Esophagus squamous epithelium (tissue), 5 donors: ENCODE measurements around the gene HEG1. TPM values are rescaled to one million over a fixed set of nuclear protein-coding genes. Genes with fewer than 3 reads are reported as not detected.

Source experiments
- DNase-seq: peaks from one replicate; lab custom pipeline; 2025; lab: John Stamatoyannopoulos, UW
- H3K27ac ChIP-seq, 4 donors: fragments of 200-600 bp; sonication (generic); one replicate each; pipeline ENCODE4 v1.5.1; 2016 to 2019; ENCODE audit warnings: mild to moderate bottlenecking in 1 of 4
- H3K27me3 ChIP-seq, 4 donors: fragments of 200-600 bp; sonication (generic); 1 replicate in 3 of 4; 2 replicates in 1 of 4; pipeline versions ENCODE4 v1.5.1 to v1.6.0; 2017 to 2021; ENCODE audit warnings: antibody characterized with exemption in 1 of 4
- H3K36me3 ChIP-seq, 3 donors: fragments of 200-600 bp; sonication (generic); one replicate each; pipeline ENCODE4 v1.5.1; 2016 to 2019
- H3K4me1 ChIP-seq, 3 donors: fragments of 200-600 bp; sonication (generic); one replicate each; pipeline ENCODE4 v1.5.1; 2017 to 2019
- H3K4me3 ChIP-seq, 4 donors: fragments of 200-600 bp; sonication (generic); 1 replicate in 3 of 4; 2 replicates in 1 of 4; pipeline ENCODE4 v1.5.1; 2016 to 2019; ENCODE audit warnings: mild to moderate bottlenecking in 2 of 4, moderate library complexity in 1 of 4
- H3K9me3 ChIP-seq, 3 donors: fragments of 200-600 bp; sonication (generic); one replicate each; pipeline ENCODE4 v1.5.1; 2016 to 2019
- CTCF ChIP-seq, 6 experiments: fragments of 450-650 bp in 4 of 6; fragments of 200-600 bp in 2 of 6; sonication (generic) in 2 of 6; IDR thresholded peaks; one replicate each; pipeline ENCODE4 v1.5.1; 2016 to 2019; ENCODE audit warnings: antibody characterized with exemption in 6 of 6, mild to moderate bottlenecking in 4 of 6, moderate library complexity in 4 of 6
- POLR2A ChIP-seq, 4 donors: fragments of 450-650 bp; IDR thresholded peaks; one replicate each; pipeline ENCODE4 v1.6.1; 2017; ENCODE audit warnings: antibody characterized with exemption in 4 of 4, mild to moderate bottlenecking in 4 of 4, moderate library complexity in 3 of 4
- WGBS, 2 donors: methylation state at CpG; one replicate each; pipeline ENCODE4 v1.1.5; 2018; 5-methylcytosine and 5-hydroxymethylcytosine counted together
- intact Hi-C: fragments of 100-400 bp; cut with DNase I; formaldehyde crosslinking; loops from one replicate; pipeline ENCODE4 v1.15.0; 2022
- total RNA-seq, 4 donors: library from RNA; depleted of rRNA; stranded (reverse); fragments of >200 nt; gene quantifications; one replicate each; pipeline ENCODE4 v1.1.0, GENCODE V29; 2016
- donor health status: DM: yes; HTN: yes; CAD: no.

HEG1 gene
- total RNA-seq, 4 donors from 2014 or later: 13.3 to 37.2 (median 22.5) TPM

GRCh38 chr3:125025642-125026041 lies 30.2 kb downstream of the HEG1 start:
- H3K4me1 ChIP-seq: peaks cover 0 to 44% (median 7%) of the 10 kb centered on the region in 3 donors
- no peaks in the 10 kb centered on the region for H3K27me3 ChIP-seq
- H3K4me3 ChIP-seq: no peak overlapping the region
- no peak for TF ChIP-seq POLR2A (IDR thresholded peaks at IDR 0.05)
- no peak for TF ChIP-seq CTCF (IDR thresholded peaks at IDR 0.05)
- no peak for DNase-seq
- peaks cover 13 to 66% (median 21%) of the 10 kb centered on the region in 3 donors for H3K36me3 ChIP-seq
- intact Hi-C loops: no loop called here
- peak overlapping the region in 2 of 4 donors; percentile 57 to 61 for H3K27ac ChIP-seq
- H3K9me3 ChIP-seq: no peaks in the 10 kb centered on the region
- 41 to 74% methylated on average over 2 of the region's 2 CpGs for whole genome bisulfite sequencing, 2 donors

DNA sequence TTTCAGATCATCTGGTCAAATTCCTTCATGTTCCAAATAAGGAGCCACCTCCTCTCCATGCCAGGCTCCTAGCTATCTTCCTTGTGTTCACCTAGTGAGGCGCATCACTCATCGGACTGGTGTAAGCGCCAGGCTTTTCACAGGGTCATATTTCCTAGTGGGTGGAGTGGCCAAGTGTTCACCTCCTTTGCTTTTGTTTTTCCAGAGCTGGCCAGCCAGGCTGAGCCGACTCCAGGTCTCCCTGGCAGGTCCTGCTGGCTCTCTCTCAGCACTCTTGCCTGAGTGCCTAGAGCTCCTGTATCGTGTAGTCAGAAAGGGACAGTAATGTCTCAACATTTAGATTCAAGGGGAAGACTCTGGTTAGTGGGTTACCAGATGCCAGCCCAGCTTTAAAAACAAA lies 31.0 kb downstream of the HEG1 start:
- intact Hi-C loops: no loop called here
- 65 to 68% methylated on average over 5 of the region's 5 CpGs for WGBS, 2 donors
- Histone ChIP-seq H3K4me3 (no peak overlapping the region), H3K36me3 (peaks cover 13 to 74% (median 21%) of the 10 kb centered on the region in 3 donors), H3K27ac (peak overlapping the region in 2 of 4 donors; percentile 57 to 61), H3K4me1 (peaks cover 0 to 44% (median 7%) of the 10 kb centered on the region in 3 donors), H3K27me3 (no peaks in the 10 kb centered on the region), H3K9me3 (no peaks in the 10 kb centered on the region)
- no peak for DNase-seq
- TF ChIP-seq POLR2A (IDR thresholded peaks at IDR 0.05) (no peak), CTCF (IDR thresholded peaks at IDR 0.05) (no peak)

- DNase-seq: no peak
- H3K9me3 ChIP-seq: no peaks in the 10 kb centered on the region
- peak overlapping the region in 3 of 4 donors; percentile 28 to 61 (median 57) for H3K27ac ChIP-seq
- no peaks in the 10 kb centered on the region for H3K27me3 ChIP-seq
- H3K4me1 ChIP-seq: peaks cover 0 to 44% (median 7%) of the 10 kb centered on the region in 3 donors
- WGBS, 2 donors: 78 to 82% methylated on average over 8 of the region's 8 CpGs
- no peak for TF ChIP-seq POLR2A (IDR thresholded peaks at IDR 0.05)
- no peak for TF ChIP-seq CTCF (IDR thresholded peaks at IDR 0.05)
- intact Hi-C loops: no loop called here
- H3K4me3 ChIP-seq: no peak overlapping the region
- H3K36me3 ChIP-seq: peaks cover 18 to 74% (median 19%) of the 10 kb centered on the region in 3 donors
These were observed 31.8 kb downstream of the HEG1 start for GRCh38 chr3:125023833-125024555.

DNA sequence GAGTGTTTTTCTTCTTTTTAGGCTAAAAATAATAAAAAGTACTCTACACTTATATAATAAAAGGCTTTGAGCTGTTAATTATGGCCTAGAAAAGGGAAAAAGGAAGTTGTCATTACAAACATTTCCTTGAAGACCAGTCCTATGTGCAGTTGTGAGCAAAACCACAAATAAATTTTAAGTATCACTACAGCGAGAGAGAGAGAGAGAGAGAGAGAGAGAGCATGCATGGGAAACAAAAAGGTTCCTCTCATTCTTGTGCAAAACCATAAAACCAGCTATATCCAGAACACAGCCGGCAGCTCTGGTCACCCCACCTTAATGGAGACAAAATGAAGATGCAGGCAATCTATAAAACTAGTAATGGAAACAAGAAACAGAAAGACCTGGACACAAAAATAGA lies 33.6 kb downstream of the HEG1 start:
- Histone ChIP-seq H3K27ac (no peak overlapping the region), H3K36me3 (peaks cover 8 to 75% (median 19%) of the 10 kb centered on the region in 3 donors), H3K27me3 (no peaks in the 10 kb centered on the region), H3K4me1 (peaks cover 0 to 44% (median 7%) of the 10 kb centered on the region in 3 donors), H3K9me3 (no peaks in the 10 kb centered on the region), H3K4me3 (no peak overlapping the region)
- no peak for DNase-seq
- intact Hi-C loops: no loop called here
- 51 to 69% methylated on average over 2 of the region's 2 CpGs for WGBS, 2 donors
- no peak for TF ChIP-seq CTCF (IDR thresholded peaks at IDR 0.05)

- Histone ChIP-seq H3K27me3 (no peaks in the 10 kb centered on the region), H3K36me3 (peaks cover 0 to 71% (median 14%) of the 10 kb centered on the region in 3 donors), H3K4me1 (peaks cover 0 to 25% (median 2%) of the 10 kb centered on the region in 3 donors), H3K9me3 (no peaks in the 10 kb centered on the region), H3K27ac (no peak overlapping the region), H3K4me3 (no peak overlapping the region)
- 73 to 91% methylated on average over 2 to 3 of the region's 3 CpGs for WGBS, 2 donors
- no peak for TF ChIP-seq POLR2A (IDR thresholded peaks at IDR 0.05)
- no peak for TF ChIP-seq CTCF (IDR thresholded peaks at IDR 0.05)
- no peak for DNase-seq
- intact Hi-C loops: no loop called here
These were observed 36.5 kb downstream of the HEG1 start for GRCh38 chr3:125019271-125019670.
